ENCODE results near the gene PTX4. TPM values are rescaled to one million over a fixed set of nuclear protein-coding genes. Genes with fewer than 3 reads are reported as not detected.
A peak's percentile ranks its signal among the peaks of the same experiment; 100 is the strongest.
"Not testable (repeated sequence)": the region's sequence is repeated elsewhere in the genome, so short reads cannot be mapped to it uniquely, and the experiment has no call there.

The PTX4 gene
- total RNA-seq, 2 donors from 2014 or later, result not detected

GRCh38 chr16:1491327-1491726 lies 2.6 kb upstream of the PTX4 start:
- intact Hi-C loops (cut with DNase I, micrococcal nuclease), result no loop called here
- DNase-seq (no peak), ATAC-seq (no peak)

- ATAC-seq (no peak), DNase-seq (no peak)
- intact Hi-C loops (cut with DNase I, micrococcal nuclease), result no loop called here
Measured at GRCh38 chr16:1489077-1489476, 333 bp upstream of the PTX4 start.

DNA sequence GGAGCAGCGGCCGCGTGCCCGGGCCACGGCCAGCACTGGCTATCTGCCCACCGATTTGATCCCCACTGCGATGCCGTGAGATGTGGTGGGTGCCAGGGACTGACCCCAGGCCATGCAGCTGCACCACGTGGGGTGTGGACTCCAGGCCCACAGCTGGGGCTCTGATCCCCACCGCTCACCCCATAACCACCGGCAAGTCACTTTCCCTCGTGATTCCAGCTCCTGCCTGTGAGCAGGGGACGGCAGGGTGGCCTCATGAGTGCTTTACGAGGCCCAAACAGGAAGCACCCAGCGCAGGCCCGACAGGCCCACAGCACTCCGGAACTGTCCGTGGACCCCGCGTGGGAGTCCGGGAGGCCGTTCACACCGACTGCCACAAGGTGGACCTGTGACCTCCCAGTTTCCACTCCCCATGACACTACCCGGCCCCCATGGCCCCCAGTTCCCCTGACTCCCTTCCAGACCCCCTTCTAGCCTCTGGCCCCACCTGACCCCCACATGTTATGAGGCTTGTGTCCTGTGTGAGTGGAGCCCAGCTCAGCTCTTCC lies 616 bp downstream of the PTX4 start:
- ATAC-seq (no peak), DNase-seq (no peak)
- intact Hi-C loops (cut with DNase I, micrococcal nuclease), result no loop called here

DNA sequence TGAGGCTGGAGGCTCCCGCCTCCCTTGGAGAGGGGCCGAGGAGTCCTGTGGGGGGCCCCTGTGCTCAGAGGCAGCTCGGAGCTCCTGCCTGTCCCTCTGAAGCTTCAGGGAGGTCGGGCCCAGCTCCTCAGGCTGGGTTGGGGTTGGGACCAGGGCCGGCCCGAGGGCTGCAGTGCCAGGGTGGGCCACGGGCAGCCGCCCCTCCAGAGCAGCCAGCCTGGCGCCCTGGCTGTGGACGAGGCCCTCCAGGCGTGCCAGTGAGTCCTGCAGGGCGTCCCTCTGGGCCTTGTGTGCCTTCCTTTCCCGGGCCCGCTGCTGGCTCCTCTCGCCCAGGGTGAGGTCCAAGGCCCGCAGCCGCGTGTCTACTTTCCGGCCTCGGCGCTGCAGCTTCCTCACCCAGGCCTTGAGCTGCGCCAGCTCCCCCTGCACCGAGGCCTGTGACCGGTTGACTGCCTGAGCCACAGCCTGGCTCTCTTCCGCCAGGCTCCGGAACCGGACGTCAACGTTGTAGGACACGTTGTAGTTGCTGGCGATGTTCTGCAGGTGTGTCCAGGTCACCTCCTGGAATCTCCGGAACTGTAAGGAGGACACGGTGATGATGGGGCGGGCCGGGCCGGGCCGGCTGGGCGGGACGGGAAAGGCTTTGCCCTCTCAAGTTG lies 1.2 kb downstream of the PTX4 start:
- DNase-seq, result no peak
- intact Hi-C loops (cut with DNase I, micrococcal nuclease), result no loop called here
- ATAC-seq, result no peak

DNA sequence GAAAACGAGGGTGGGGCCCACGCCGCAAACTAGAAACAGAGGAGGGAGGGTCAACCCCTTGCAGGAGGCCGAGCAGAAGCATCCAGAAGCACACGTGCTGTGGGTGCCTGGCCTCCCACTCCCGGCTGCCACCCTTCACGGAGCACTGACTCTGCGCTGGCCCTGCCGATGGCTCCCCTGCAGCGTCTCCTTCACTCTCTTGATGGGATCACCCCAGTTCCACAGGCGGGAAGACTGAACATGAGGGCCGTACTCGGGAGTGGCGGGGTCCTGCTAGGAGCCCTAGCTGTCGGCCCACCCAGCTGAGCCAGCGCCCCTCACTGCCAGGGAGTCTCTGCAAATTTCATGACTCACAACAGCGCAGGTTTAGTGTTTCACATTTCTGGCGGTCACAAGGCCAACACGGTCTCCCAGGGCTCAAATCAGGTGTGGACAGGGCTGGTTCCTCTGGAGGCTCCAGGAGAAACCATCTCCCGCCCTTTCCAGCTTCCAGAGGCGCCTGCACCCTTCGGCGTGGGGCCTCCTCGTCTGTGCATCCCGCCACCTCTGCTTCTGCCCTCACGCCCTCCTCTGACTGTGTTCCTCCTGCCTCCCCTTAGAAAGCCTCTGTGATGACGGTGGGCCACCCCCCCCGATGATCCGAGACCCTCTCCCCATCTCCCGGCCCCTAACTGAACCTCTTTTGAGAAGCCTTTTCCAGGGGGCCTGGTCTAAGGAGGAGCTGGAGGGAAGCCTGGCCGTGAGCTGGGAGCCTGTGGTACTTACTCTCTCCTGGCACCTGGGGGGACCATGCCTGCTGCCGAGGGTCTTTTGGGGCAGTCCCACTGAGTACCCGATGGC lies 2.0 kb downstream of the PTX4 start:
- intact Hi-C loops (cut with DNase I, micrococcal nuclease), result no loop called here
- ATAC-seq (no peak), DNase-seq (no peak)

- DNase-seq (no peak), ATAC-seq (no peak)
- intact Hi-C loops (cut with DNase I, micrococcal nuclease), result no loop called here
Measured at GRCh38 chr16:1485847-1486496, 2.8 kb downstream of the PTX4 start.

DNA sequence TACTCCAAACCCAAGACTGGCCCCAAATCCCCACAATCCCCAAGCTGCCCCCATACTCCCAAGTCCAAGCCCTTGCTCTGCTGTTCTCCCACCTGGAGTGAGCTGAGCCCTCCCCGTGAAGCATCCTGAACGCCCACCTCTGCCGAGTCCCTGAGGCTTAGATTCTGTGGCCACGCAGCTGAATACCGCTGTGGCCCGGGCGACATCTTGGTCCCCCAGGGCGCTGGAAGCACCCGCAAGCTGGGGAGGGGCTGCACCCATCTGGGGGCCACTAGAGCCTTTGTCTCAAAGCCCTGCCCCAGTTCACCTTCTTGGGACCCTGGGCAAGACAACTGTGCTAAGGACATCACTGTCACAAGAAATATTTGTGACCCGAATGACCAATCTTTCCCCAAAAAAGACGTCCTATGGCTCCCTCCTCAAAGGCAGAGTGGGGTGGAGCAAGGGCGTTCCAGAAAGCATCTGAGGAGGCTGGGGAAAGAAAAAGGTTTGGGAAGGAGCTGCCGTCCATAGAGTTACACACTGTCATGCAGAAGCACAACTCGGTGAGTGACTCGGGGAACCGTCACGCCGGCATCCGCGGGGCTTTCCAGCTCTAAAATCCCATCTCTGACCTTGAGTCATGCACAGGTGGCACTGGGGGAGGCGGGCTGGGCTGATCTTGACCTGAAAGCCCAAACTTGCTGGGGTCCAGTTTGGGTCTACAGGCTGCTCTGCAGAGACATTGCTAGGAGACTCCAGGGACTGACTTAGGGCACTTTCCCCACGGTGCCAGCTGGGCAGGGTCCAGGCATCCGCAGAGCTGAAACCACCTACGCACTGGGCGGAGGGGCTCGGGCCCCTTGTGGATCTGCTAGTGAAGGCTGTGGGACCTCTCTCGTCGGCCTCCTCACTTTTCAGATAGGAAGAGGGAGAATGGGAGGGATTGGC lies 6.6 kb downstream of the PTX4 start:
- intact Hi-C loops (cut with DNase I, micrococcal nuclease), result no loop called here
- no peak for DNase-seq
- ATAC-seq, result no peak

DNA sequence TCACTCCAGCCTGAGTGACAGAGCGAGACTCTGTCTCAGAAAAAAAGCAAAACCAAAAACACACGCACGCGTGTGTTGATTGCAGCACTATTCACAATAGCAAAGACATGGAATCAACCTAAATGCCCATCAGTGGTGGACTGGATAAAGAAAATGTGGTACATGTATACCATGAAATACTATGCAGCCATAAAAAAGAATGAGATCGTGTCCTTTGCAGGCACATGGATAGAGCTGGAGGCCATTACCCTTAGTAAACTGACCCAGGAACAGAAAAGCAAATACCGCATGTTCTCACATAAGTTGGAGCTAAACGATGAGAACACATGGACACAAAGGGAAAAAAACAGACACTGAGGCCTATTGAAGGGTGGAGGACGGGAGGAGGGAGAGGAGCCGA lies 9.8 kb downstream of the PTX4 start:
- intact Hi-C loops (cut with DNase I, micrococcal nuclease); ATAC-seq; DNase-seq: not testable (repeated sequence)

- intact Hi-C loops (cut with DNase I, micrococcal nuclease), result no loop called here
- DNase-seq, result no peak
- no peak for ATAC-seq
Measured at GRCh38 chr16:1477033-1477432, 11.7 kb downstream of the PTX4 start.

- no peak for DNase-seq
- intact Hi-C loops (cut with DNase I, micrococcal nuclease), result no loop called here
- ATAC-seq, result no peak
Measured at GRCh38 chr16:1475552-1476114, 13.1 kb downstream of the PTX4 start.

- intact Hi-C loops (cut with DNase I, micrococcal nuclease), result no loop called here
- ATAC-seq (peak; percentile 99), DNase-seq (peak; percentile 89 to 94)
Measured at GRCh38 chr16:1474796-1475551, 13.8 kb downstream of the PTX4 start, which contains the start of gene CLCN7. Gene CLCN7, minus strand, starts transcription at chr16:1475028. Its CDS starts 54 bp downstream, at chr16:1474974.

GRCh38 chr16:1474082-1474795 lies 14.5 kb downstream of the PTX4 start:
- intact Hi-C loops (cut with DNase I, micrococcal nuclease), result no loop called here
- DNase-seq (no peak), ATAC-seq (no peak)

DNA sequence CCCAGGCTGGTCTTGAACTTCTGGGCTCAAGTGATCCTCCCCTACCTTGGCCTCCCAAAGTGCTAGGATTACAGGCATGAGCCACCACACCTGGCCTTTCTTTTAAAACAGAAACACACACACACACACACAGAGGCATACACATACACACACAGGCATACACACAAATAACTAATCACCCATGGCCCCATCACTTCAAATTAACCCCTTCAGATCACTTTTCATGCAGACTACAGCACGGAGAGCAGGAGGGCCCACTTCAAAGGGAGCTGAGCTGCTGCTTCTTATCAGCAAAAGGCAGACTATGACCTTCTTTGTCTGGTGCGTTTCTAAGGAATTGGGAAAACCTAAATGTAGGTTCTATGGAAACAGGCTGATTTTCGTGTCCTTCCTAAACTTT lies 15.8 kb downstream of the PTX4 start:
- intact Hi-C loops (cut with DNase I, micrococcal nuclease), result no loop called here
- no peak for DNase-seq
- ATAC-seq, result no peak

DNA sequence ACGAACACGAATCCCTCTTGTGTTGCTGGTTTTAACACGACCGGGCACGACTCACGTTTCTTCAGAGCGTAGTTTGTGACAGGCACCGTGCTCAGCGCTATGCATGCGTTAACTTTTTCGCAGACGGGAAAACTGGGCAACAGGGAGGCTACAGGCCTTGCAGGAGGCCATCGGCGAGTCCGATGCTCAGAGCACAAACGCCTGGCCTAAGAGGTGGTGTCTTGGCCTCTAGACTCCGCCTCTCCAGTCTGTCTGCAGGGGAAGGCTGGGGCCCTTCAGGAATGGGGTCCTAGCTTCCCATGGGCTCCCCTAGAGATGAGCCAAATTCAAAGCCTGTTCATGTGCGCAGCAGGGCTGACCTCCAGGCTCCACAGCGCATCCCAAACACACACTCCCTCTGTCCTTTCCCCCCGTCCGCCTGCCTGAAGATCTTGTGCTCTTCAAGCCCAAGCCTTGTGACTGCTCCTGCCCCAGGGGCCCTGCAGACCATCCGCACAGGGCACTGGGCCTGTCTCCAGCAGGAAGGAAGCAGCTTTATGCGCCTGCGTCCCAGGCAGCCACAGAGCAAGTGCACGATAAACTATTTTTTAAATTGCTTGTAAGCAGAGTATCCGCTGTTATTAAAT lies 17.1 kb downstream of the PTX4 start:
- no peak for DNase-seq
- intact Hi-C loops (cut with DNase I, micrococcal nuclease), result no loop called here
- no peak for ATAC-seq

DNA sequence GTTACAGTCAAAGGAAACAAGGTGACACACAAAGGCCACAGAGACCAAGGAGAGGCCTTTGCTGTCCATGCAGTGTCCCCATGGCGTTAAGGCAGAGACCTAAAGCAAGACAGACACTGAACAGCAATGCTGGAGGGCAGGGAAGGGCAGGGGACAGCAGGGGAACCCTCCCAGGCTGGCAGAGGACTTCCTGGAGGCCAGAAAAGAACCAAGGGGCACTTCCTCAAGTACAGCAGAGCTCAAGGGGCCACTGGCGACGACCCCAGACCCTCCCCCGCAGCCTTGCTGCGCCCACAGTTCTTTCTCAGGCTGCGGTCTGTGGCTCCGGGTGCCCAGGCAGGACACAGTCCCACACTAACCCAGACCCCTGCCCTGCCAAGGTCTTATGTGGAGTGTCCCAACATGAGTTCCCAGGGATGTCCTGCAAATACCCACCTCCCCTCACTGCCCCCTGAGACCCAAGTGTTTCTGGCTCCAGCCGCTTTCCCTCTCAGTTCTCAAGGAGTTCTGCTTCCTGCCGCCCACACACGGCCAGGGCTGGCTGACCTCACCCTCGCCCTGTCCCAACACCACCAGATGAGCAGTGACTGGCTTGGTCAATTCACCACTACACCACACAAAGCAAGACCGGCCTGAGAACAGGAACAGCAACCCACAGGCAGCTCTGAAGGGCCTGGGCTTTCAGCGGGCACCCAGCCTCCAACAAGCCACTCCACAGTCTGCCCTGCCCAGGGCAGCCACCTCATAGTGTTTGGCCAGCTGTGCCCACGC lies 18.1 kb downstream of the PTX4 start:
- ATAC-seq (no peak), DNase-seq (no peak)
- intact Hi-C loops (cut with DNase I, micrococcal nuclease), result no loop called here

DNA sequence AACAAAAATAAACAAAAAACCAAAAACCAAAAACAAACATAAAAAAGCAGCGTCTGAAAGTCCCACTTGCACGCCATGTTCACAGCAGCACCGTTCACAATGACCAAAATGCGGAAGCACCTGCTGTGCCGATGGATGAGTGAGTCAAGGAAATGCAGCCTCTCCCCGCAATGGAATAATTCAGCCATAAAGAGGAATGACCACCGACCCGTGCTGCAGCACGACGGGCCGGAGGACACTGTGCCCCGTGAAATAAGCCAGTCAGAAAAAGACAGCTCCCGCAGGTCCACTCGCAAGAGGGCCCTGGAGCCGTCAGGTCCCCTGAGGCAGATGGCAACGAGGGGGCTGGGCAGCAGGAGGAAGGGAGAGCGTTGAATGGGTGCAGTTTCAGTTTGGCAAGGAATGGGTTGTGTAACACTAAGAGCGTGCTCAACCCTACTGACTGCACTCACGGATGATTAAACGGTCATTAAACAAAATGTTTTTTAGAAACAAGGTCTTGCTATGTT lies 19.0 kb downstream of the PTX4 start:
- DNase-seq (no peak), ATAC-seq (no peak)
- intact Hi-C loops (cut with DNase I, micrococcal nuclease), result no loop called here
